Measurements from ENCODE around the gene POU6F2. TPM values are rescaled to one million over a fixed set of nuclear protein-coding genes. Genes with fewer than 3 reads are reported as not detected.

The POU6F2 gene
- total and polyA plus RNA-seq, 2 of the 4 experiments (the other 2 are of a cell fraction) = not detected

DNA sequence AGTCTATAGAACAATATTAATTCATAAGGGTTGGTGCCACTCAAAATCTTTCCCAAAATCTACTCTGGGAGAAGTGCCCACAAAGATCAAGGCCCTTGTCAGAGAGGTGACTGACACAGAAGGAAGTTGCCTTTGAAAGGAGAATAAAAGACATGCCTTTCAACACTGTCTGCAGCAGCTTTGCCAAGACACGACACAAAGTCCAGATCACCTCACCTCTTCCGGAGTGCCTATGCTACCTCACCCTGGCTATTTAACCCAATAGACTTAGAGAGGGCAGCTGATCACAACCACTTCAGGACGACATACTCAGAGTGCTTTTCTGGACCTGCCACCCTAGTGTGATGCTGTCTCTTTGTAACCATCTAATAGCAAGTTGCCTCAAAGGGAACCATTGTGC lies 539.5 kb downstream of the POU6F2 start:
- Histone ChIP-seq H3K27ac (ENCODE audit: insufficient read depth, low read length) (no peak overlapping the region), H4K8ac (ENCODE audit: low read depth in 2 of 2, low read length in 2 of 2) (no peak overlapping the region), H3K4me1 (ENCODE audit: control insufficient read depth, insufficient read depth, low read length) (no peaks in the 10 kb centered on the region), H3K4me3 (ENCODE audit: insufficient read depth, low read depth, low read length) (no peak overlapping the region), H3K56ac (ENCODE audit: extremely low read depth, insufficient read depth, low read length) (no peak overlapping the region), H4K91ac (ENCODE audit: insufficient read depth, low read depth, low read length) (no peak overlapping the region), H2AFZ (replicated peaks; ENCODE audit: low read length, poor library complexity) (no peak overlapping the region), H3K9me1 (ENCODE audit: insufficient read depth, low read length) (no peaks in the 10 kb centered on the region), H4K20me1 (ENCODE audit: insufficient read depth, low read length) (no peaks in the 10 kb centered on the region), H3K36me3 (ENCODE audit: control insufficient read depth, insufficient read depth, low read length) (no peaks in the 10 kb centered on the region), H2BK20ac (ENCODE audit: low read depth, low read length) (no peak overlapping the region), H2AK5ac (ENCODE audit: low read depth, low read length) (no peak overlapping the region), H2BK15ac (ENCODE audit: low read depth, low read length) (no peak overlapping the region), H3K79me1 (ENCODE audit: low read depth in 1 of 2, low read length in 2 of 2) (no peaks in the 10 kb centered on the region), H3K18ac (ENCODE audit: low read depth, low read length) (no peak overlapping the region), H3K4ac (ENCODE audit: low read depth, low read length) (no peak overlapping the region), H2BK5ac (ENCODE audit: low read depth, low read length, poor library complexity, severe bottlenecking) (no peak overlapping the region), H3K9ac (ENCODE audit: low read depth, low read length) (no peak overlapping the region), H3K9me3 (ENCODE audit: control insufficient read depth, insufficient read depth, low read length) (no peaks in the 10 kb centered on the region), H3K23ac (ENCODE audit: low read depth, low read length) (no peak overlapping the region), H3K4me2 (ENCODE audit: low read depth, low read length) (no peak overlapping the region), H2BK120ac (ENCODE audit: low read depth, low read length) (no peak overlapping the region), H4K5ac (ENCODE audit: low read depth, low read length) (no peak overlapping the region), H3K14ac (replicated peaks; ENCODE audit: low read depth, low read length) (no peak overlapping the region), H3K27me3 (ENCODE audit: control insufficient read depth, insufficient read depth, low read length) (peaks cover 20% of the 10 kb centered on the region), H2AK9ac (replicated peaks; ENCODE audit: low read depth, low read length, poor library complexity) (no peak overlapping the region)
- TF ChIP-seq, protein P1, sequence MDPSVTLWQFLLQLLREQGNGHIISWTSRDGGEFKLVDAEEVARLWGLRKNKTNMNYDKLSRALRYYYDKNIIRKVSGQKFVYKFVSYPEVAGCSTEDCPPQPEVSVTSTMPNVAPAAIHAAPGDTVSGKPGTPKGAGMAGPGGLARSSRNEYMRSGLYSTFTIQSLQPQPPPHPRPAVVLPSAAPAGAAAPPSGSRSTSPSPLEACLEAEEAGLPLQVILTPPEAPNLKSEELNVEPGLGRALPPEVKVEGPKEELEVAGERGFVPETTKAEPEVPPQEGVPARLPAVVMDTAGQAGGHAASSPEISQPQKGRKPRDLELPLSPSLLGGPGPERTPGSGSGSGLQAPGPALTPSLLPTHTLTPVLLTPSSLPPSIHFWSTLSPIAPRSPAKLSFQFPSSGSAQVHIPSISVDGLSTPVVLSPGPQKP (IDR thresholded peaks at IDR 0.05; ENCODE audit: borderline replicate concordance, low read depth, low read length) = no peak
- TF ChIP-seq SMC3 (IDR thresholded peaks at IDR 0.05; ENCODE audit: low read depth, low read length) (no peak), NFE2L2 (IDR thresholded peaks at IDR 0.05; ENCODE audit: low read depth, low read length) (no peak)
- TF ChIP-seq, protein P2, sequence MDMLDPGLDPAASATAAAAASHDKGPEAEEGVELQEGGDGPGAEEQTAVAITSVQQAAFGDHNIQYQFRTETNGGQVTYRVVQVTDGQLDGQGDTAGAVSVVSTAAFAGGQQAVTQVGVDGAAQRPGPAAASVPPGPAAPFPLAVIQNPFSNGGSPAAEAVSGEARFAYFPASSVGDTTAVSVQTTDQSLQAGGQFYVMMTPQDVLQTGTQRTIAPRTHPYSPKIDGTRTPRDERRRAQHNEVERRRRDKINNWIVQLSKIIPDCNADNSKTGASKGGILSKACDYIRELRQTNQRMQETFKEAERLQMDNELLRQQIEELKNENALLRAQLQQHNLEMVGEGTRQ (IDR thresholded peaks at IDR 0.05; ENCODE audit: low read depth, low read length) = no peak
- WGBS, 2 experiments (ENCODE audit: extremely low coverage in 2 of 2, insufficient read length in 1 of 2) = 52% methylated on average over 2 of the region's 3 CpGs; no CpG with 5 or more reads in 1 of the 2 experiments
- DNase-seq (no peak), ATAC-seq (ENCODE audit: low read depth) (no peak)
- intact Hi-C loops (cut with micrococcal nuclease) = no loop called here
- dilution Hi-C loops (cut with HindIII; ENCODE audit: low sequenced_read_pairs, unreplicated experiment) = no loop called here
- CTCF ChIA-PET = no interaction called here
- POLR2A ChIA-PET (ENCODE audit: unreplicated experiment) = no interaction called here
- no TSS peak for BruUV-seq (replicated peaks)
- in situ Hi-C loops (cut with MboI; ENCODE audit: low sequenced_read_pairs) = loop anchor here (25.0 kb wide), 1 partner anchor 1105 kb away; no protein-coding TSS in a partner anchor

Small RNA genes within 50 kb of the gene (microRNA-seq; reads per million reads assigned to microRNA genes)
- not detected for gene SNORA20B (ENCODE audit: insufficient read depth, insufficient read length)

Small RNA genes within 50 kb of the gene (small RNA-seq; reads per million reads assigned to genes)
- gene SNORA20B = 0 to 3.4 (median 0.89) reads per million in 5 experiments

Other genes starting within 250 kb of the POU6F2 start
- gene VPS41, start 68.7 kb upstream of the POU6F2 start, total RNA-seq (2012; rRNA removed) = 28.0 and 51.9 TPM in 2 replicates
- gene VPS41, start 68.7 kb upstream of the POU6F2 start, polyA plus RNA-seq (2012; rRNA removed) = 11.4 and 16.0 TPM in 2 replicates

Data from IMR-90 (cell line).